Activated naive CD4-positive, alpha-beta T cell treated with anti-CD3 and anti-CD28 coated beads, Interleukin-2, amount 50 U/mL, for 24 hours (primary cell): Measurements from ENCODE around the gene PSMG3.

ENCODE experiments used
- H3K27ac Mint-ChIP-seq: one replicate; pipeline ENCODE4 v1.8.0; 2021; ENCODE audit warnings: mild to moderate bottlenecking, mixed read lengths
- H3K27me3 Mint-ChIP-seq: one replicate; pipeline ENCODE4 v1.8.0; 2021; ENCODE audit warnings: mixed read lengths
- H3K36me3 Mint-ChIP-seq: one replicate; pipeline ENCODE4 v1.8.0; 2021; ENCODE audit warnings: mixed read lengths
- H3K4me1 Mint-ChIP-seq: one replicate; pipeline ENCODE4 v1.8.0; 2021; ENCODE audit warnings: mixed read lengths
- H3K4me3 Mint-ChIP-seq: one replicate; pipeline ENCODE4 v1.8.0; 2021; ENCODE audit warnings: mild to moderate bottlenecking, mixed read lengths
- H3K9me3 Mint-ChIP-seq: one replicate; pipeline ENCODE4 v1.8.0; 2021; ENCODE audit warnings: mixed read lengths

Gene PSMG3

GRCh38 chr7:1572111-1572822 is 2.4 kb upstream of the PSMG3 start:
- peaks cover 40% of the 10 kb centered on the region for H3K4me1 Mint-ChIP-seq
- peaks cover under 1% of the 10 kb centered on the region for H3K36me3 Mint-ChIP-seq
- no peaks in the 10 kb centered on the region for H3K27me3 Mint-ChIP-seq
- no peaks in the 10 kb centered on the region for H3K9me3 Mint-ChIP-seq
- peak overlapping the region; percentile 8 for H3K27ac Mint-ChIP-seq
- H3K4me3 Mint-ChIP-seq: peak overlapping the region; percentile 31

- H3K36me3 Mint-ChIP-seq: peaks cover 3% of the 10 kb centered on the region
- H3K9me3 Mint-ChIP-seq: no peaks in the 10 kb centered on the region
- H3K4me1 Mint-ChIP-seq: peaks cover 42% of the 10 kb centered on the region
- no peaks in the 10 kb centered on the region for H3K27me3 Mint-ChIP-seq
- peak overlapping the region; percentile 88 for H3K4me3 Mint-ChIP-seq
- peak overlapping the region; percentile 95 for H3K27ac Mint-ChIP-seq
Observed at GRCh38 chr7:1569440-1569832, 396 bp downstream of the PSMG3 start.

- peaks cover 3% of the 10 kb centered on the region for H3K36me3 Mint-ChIP-seq
- no peaks in the 10 kb centered on the region for H3K27me3 Mint-ChIP-seq
- no peaks in the 10 kb centered on the region for H3K9me3 Mint-ChIP-seq
- peak overlapping the region; percentile 95 for H3K27ac Mint-ChIP-seq
- peaks cover 42% of the 10 kb centered on the region for H3K4me1 Mint-ChIP-seq
- H3K4me3 Mint-ChIP-seq: peak overlapping the region; percentile 88
Observed at GRCh38 chr7:1569016-1569415, 816 bp downstream of the PSMG3 start.

- no peak overlapping the region for H3K4me3 Mint-ChIP-seq
- H3K27me3 Mint-ChIP-seq: no peaks in the 10 kb centered on the region
- H3K36me3 Mint-ChIP-seq: peaks cover 3% of the 10 kb centered on the region
- no peaks in the 10 kb centered on the region for H3K9me3 Mint-ChIP-seq
- H3K27ac Mint-ChIP-seq: no peak overlapping the region
- peaks cover 39% of the 10 kb centered on the region for H3K4me1 Mint-ChIP-seq
Observed at GRCh38 chr7:1567896-1568510, 1.8 kb downstream of the PSMG3 start.

- peaks cover 31% of the 10 kb centered on the region for H3K4me1 Mint-ChIP-seq
- peak overlapping the region; percentile 19 for H3K4me3 Mint-ChIP-seq
- peaks cover 3% of the 10 kb centered on the region for H3K36me3 Mint-ChIP-seq
- no peaks in the 10 kb centered on the region for H3K27me3 Mint-ChIP-seq
- peak overlapping the region; percentile 30 for H3K27ac Mint-ChIP-seq
- no peaks in the 10 kb centered on the region for H3K9me3 Mint-ChIP-seq
Observed at GRCh38 chr7:1567049-1567771, 2.6 kb downstream of the PSMG3 start.

- Mint-ChIP-seq H3K4me3 (peak overlapping the region; percentile 19), H3K27ac (no peak overlapping the region), H3K9me3 (no peaks in the 10 kb centered on the region), H3K36me3 (peaks cover 3% of the 10 kb centered on the region), H3K27me3 (no peaks in the 10 kb centered on the region), H3K4me1 (peaks cover 28% of the 10 kb centered on the region)
Observed at GRCh38 chr7:1566687-1567048, 3.2 kb downstream of the PSMG3 start.

GRCh38 chr7:1564603-1565022 is 5.2 kb downstream of the PSMG3 start:
- no peaks in the 10 kb centered on the region for H3K27me3 Mint-ChIP-seq
- H3K4me1 Mint-ChIP-seq: peaks cover 17% of the 10 kb centered on the region
- no peaks in the 10 kb centered on the region for H3K9me3 Mint-ChIP-seq
- H3K27ac Mint-ChIP-seq: no peak overlapping the region
- no peak overlapping the region for H3K4me3 Mint-ChIP-seq
- H3K36me3 Mint-ChIP-seq: peaks cover 3% of the 10 kb centered on the region

- Mint-ChIP-seq H3K9me3 (no peaks in the 10 kb centered on the region), H3K4me1 (peaks cover 16% of the 10 kb centered on the region), H3K4me3 (no peak overlapping the region), H3K27me3 (no peaks in the 10 kb centered on the region), H3K36me3 (peaks cover 3% of the 10 kb centered on the region), H3K27ac (no peak overlapping the region)
Observed at GRCh38 chr7:1563981-1564602, 5.7 kb downstream of the PSMG3 start.

GRCh38 chr7:1562597-1563051 is 7.2 kb downstream of the PSMG3 start:
- no peak overlapping the region for H3K27ac Mint-ChIP-seq
- H3K9me3 Mint-ChIP-seq: no peaks in the 10 kb centered on the region
- H3K27me3 Mint-ChIP-seq: no peaks in the 10 kb centered on the region
- H3K36me3 Mint-ChIP-seq: peaks cover 3% of the 10 kb centered on the region
- no peak overlapping the region for H3K4me3 Mint-ChIP-seq
- H3K4me1 Mint-ChIP-seq: peaks cover 4% of the 10 kb centered on the region

GRCh38 chr7:1562116-1562515 is 7.7 kb downstream of the PSMG3 start:
- H3K36me3 Mint-ChIP-seq: peaks cover 2% of the 10 kb centered on the region
- H3K4me1 Mint-ChIP-seq: peaks cover under 1% of the 10 kb centered on the region
- no peak overlapping the region for H3K4me3 Mint-ChIP-seq
- H3K27ac Mint-ChIP-seq: no peak overlapping the region
- H3K9me3 Mint-ChIP-seq: no peaks in the 10 kb centered on the region
- no peaks in the 10 kb centered on the region for H3K27me3 Mint-ChIP-seq

- no peaks in the 10 kb centered on the region for H3K27me3 Mint-ChIP-seq
- H3K36me3 Mint-ChIP-seq: no peaks in the 10 kb centered on the region
- H3K4me1 Mint-ChIP-seq: no peaks in the 10 kb centered on the region
- no peak overlapping the region for H3K4me3 Mint-ChIP-seq
- no peak overlapping the region for H3K27ac Mint-ChIP-seq
- no peaks in the 10 kb centered on the region for H3K9me3 Mint-ChIP-seq
Observed at GRCh38 chr7:1561036-1561940, 8.5 kb downstream of the PSMG3 start.

GRCh38 chr7:1560620-1561031 is 9.2 kb downstream of the PSMG3 start:
- H3K27me3 Mint-ChIP-seq: no peaks in the 10 kb centered on the region
- no peaks in the 10 kb centered on the region for H3K4me1 Mint-ChIP-seq
- no peak overlapping the region for H3K27ac Mint-ChIP-seq
- H3K4me3 Mint-ChIP-seq: no peak overlapping the region
- H3K9me3 Mint-ChIP-seq: no peaks in the 10 kb centered on the region
- no peaks in the 10 kb centered on the region for H3K36me3 Mint-ChIP-seq

GRCh38 chr7:1559626-1560590 is 9.9 kb downstream of the PSMG3 start:
- no peaks in the 10 kb centered on the region for H3K36me3 Mint-ChIP-seq
- H3K9me3 Mint-ChIP-seq: no peaks in the 10 kb centered on the region
- no peaks in the 10 kb centered on the region for H3K27me3 Mint-ChIP-seq
- H3K4me3 Mint-ChIP-seq: no peak overlapping the region
- H3K4me1 Mint-ChIP-seq: no peaks in the 10 kb centered on the region
- H3K27ac Mint-ChIP-seq: no peak overlapping the region
